ENCODE measurements around the gene RNF135.
A peak's percentile ranks its signal among the peaks of the same experiment; 100 is the strongest.

Gene RNF135

GRCh38 chr17:30970831-30971567 is at the start of gene RNF135:
Gene RNF135, plus strand, starts transcription at chr17:30971039. Its CDS starts 35 bp downstream, at chr17:30971074.
- in situ Hi-C loops (cut with MboI; ENCODE audit: low pct_unique_long_range_greater_than_20kb, low sequenced_read_pairs, unreplicated experiment), result no loop called here

DNA sequence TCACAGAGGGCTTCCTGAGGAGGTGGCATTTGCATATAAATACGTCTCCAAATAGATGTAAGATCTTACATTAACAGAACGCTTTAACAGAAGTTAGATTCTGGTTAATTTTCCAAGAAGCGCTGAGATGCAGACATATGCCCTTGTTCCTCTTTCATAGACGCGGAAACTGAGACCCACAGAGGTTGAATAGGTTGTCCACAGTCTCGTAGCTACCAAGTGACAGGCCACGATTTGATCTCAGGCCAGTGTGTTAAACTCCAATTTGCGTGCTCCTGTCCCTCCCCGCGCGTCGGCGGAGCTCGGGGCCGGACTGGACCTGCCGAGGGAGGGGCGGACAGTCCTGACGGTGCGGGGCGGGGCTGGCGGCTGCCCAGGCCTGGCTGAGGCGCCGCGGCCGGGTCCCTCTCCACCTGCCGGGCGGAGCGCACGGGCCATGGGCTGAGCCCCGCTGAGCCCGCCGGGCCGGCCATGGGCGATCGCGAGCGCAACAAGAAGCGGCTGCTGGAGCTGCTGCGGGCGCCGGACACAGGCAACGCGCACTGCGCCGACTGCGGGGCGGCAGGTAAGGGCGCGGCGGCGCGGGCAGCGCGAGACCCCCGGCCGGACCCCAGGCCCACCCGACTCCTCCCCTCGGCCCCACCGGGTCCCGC is 49.2 kb upstream of the RNF135 start, which contains the start of gene ADAP2:
ADAP2 (plus strand) TSS at position 402 of the 653 bp plus-strand sequence; CDS start at position 472, 70 bp downstream.
- TF ChIP-seq, protein P1, sequence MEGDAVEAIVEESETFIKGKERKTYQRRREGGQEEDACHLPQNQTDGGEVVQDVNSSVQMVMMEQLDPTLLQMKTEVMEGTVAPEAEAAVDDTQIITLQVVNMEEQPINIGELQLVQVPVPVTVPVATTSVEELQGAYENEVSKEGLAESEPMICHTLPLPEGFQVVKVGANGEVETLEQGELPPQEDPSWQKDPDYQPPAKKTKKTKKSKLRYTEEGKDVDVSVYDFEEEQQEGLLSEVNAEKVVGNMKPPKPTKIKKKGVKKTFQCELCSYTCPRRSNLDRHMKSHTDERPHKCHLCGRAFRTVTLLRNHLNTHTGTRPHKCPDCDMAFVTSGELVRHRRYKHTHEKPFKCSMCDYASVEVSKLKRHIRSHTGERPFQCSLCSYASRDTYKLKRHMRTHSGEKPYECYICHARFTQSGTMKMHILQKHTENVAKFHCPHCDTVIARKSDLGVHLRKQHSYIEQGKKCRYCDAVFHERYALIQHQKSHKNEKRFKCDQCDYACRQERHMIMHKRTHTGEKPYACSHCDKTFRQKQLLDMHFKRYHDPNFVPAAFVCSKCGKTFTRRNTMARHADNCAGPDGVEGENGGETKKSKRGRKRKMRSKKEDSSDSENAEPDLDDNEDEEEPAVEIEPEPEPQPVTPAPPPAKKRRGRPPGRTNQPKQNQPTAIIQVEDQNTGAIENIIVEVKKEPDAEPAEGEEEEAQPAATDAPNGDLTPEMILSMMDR (IDR thresholded peaks at IDR 0.05; ENCODE audit: extremely low read depth, insufficient read depth, missing control alignments), result no peak
- in situ Hi-C loops (cut with MboI; ENCODE audit: low pct_unique_long_range_greater_than_20kb, low sequenced_read_pairs, unreplicated experiment), result no loop called here
- DNase-seq (ENCODE audit: low spot score), result peak; percentile 65

More at GRCh38 chr17:30970831-30971567, at the start of gene RNF135:
- TF ChIP-seq, protein P1 (IDR thresholded peaks at IDR 0.05; ENCODE audit: extremely low read depth, insufficient read depth, missing control alignments), result peak; percentile 2
- DNase-seq (ENCODE audit: low spot score), result peak; percentile 87

DNA sequence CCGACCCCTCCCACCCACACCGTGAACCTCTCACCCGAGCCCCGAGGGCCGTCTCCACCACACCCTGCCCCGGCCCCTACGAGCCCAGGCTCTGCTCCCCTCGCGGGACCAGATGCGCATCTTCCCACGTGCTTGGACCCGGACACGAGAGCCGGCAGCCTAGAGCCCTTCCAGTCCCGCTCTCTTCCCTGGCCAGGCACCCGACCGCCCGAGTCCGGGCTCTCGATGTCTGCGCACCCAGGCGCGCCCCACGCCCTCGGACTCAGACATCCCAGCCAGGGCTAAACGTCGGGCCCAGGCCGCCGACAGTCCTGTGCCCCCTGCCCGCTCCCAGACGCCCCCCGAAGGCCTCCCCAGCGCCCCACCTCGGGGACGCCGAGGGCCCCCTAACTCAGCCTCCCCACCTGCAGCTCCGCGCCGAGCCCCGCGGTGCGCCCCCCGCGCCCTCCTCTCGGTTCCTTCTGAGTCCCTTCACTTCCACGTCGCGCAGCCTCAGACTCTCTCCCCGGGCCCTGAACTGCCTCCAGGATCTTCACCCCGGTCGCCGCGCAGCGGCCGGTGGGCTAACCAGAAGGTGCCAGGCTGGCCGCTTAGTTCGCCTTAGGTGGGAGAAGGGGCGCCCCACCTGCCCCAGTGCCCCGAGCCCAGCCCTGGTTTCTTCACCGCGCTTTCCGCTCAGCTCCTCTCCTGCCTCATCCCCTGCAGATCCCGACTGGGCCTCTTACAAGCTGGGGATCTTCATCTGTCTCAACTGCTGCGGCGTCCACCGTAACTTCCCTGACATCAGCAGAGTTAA is 48.4 kb upstream of the RNF135 start:
- in situ Hi-C loops (cut with MboI; ENCODE audit: low pct_unique_long_range_greater_than_20kb, low sequenced_read_pairs, unreplicated experiment), result no loop called here
- TF ChIP-seq, protein P1 (IDR thresholded peaks at IDR 0.05; ENCODE audit: extremely low read depth, insufficient read depth, missing control alignments), result no peak
- peak; percentile 63 for DNase-seq (ENCODE audit: low spot score)

DNA sequence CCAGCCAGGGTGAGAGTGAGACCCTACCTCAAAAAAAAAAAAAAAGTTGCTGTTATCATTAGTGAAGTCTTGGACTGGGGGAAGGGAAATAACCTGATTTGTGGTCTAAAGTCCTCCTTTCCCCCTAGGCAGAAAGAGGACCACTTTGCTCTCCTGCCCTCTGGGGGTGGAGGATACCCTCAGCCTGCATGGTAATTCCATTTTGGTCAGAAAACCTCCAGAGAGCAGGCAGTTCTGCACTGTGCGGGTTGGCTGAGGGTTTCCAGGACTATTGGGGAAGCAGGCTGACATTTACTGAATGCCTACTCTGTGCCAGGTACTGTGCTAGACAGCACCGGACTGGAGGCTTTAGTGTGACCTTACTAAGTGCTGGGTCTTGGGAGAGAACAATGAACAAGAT is 46.5 kb upstream of the RNF135 start:
- TF ChIP-seq, protein P1 (IDR thresholded peaks at IDR 0.05; ENCODE audit: extremely low read depth, insufficient read depth, missing control alignments), result no peak
- no peak for DNase-seq (ENCODE audit: low spot score)
- in situ Hi-C loops (cut with MboI; ENCODE audit: low pct_unique_long_range_greater_than_20kb, low sequenced_read_pairs, unreplicated experiment), result no loop called here

DNA sequence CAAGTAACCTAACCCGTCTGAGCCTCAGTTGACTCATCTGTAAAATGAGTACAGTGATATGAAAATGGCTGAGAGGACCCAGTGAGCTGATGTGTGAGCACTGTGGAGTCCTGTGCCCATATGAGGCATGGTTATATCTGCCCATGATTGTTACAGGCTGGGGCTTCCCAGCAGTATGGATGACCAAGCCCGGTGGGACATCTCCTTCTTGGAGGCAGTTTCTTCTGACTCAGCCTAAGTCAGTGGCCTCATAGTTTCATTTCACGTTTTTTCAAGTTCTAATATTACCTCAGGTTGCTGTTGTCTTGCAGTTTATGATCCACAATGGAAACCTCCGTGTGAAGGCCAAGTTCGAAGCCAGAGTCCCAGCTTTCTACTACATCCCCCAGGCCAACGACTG is 44.3 kb upstream of the RNF135 start:
- TF ChIP-seq, protein P1 (IDR thresholded peaks at IDR 0.05; ENCODE audit: extremely low read depth, insufficient read depth, missing control alignments), result no peak
- peak; percentile 44 for DNase-seq (ENCODE audit: low spot score)
- in situ Hi-C loops (cut with MboI; ENCODE audit: low pct_unique_long_range_greater_than_20kb, low sequenced_read_pairs, unreplicated experiment), result no loop called here

DNA sequence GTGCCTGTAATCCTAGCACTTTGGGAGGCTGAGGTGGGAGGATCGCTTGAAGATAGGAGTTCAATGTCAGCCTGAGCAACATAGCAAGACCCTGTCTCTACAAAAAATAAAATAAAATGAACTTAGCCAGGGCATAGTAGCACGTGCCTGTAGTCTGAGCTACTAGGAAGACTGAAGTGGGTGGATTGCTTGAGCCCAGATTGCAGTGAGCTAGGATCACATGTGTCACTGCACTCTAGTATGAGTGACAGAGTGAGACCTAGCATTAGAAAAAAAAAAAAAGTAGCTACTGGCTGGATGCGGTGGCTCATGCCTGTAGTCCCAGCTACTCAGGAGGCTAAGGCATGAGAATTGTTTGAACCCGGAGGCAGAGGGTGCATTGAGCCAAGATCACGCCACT is 43.1 kb upstream of the RNF135 start:
- in situ Hi-C loops (cut with MboI; ENCODE audit: low pct_unique_long_range_greater_than_20kb, low sequenced_read_pairs, unreplicated experiment), result no loop called here
- TF ChIP-seq, protein P1 (IDR thresholded peaks at IDR 0.05; ENCODE audit: extremely low read depth, insufficient read depth, missing control alignments), result no peak
- no peak for DNase-seq (ENCODE audit: low spot score)
